Stimulated activated CD4-positive, alpha-beta T cell treated with anti-CD3 and anti-CD28 coated beads, Interleukin-15, amount 100 ng/mL, for 24 hours (primary cell): ENCODE results near the gene HIBCH.
"Not testable (repeated sequence)": the region's sequence is repeated elsewhere in the genome, so short reads cannot be mapped to it uniquely, and the experiment has no call there.

ENCODE experiments used
- DNase-seq: peaks from one replicate; pipeline ENCODE4 v3.0.0-alpha.2; 2020

The HIBCH gene

DNA sequence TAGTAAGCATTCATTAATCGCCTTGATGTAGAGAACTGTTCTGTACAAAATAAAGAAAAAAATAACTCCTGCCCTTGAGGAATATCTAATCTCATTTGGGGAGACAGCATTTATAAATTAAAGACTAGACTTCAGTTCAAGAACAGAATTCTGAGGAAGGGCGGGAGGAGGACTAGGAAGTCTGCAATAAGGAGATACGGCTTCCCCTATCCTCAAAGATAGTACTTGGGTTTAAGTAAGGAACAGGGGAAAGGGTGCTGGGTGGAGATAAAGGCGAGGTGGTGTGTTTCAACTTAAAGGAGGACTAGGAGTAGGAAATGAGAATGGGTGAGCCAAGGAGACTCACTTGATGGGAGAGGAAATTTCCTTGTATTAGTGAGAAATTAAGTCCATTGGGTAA is 135.2 kb downstream of the HIBCH start:
- no peak for DNase-seq

DNA sequence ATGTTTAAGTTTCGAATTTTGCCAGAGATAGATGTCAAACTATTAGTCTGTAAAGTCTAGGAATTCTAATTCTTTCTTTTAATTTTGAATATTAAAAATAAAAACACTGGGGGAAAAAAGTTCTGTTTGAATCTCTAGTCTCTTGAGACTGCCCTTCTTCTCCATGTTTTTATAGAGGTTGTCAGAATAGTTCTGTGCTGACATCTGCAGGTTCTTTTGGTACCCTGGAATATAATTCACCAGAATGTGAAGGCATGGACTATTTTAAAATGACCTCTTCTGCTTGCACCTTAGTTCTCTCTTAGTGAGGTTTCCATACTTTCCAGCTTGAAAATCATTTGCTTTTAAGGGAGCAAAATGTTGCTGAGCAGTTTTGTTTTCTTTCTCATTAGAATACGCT is 136.1 kb downstream of the HIBCH start:
- no peak for DNase-seq

DNA sequence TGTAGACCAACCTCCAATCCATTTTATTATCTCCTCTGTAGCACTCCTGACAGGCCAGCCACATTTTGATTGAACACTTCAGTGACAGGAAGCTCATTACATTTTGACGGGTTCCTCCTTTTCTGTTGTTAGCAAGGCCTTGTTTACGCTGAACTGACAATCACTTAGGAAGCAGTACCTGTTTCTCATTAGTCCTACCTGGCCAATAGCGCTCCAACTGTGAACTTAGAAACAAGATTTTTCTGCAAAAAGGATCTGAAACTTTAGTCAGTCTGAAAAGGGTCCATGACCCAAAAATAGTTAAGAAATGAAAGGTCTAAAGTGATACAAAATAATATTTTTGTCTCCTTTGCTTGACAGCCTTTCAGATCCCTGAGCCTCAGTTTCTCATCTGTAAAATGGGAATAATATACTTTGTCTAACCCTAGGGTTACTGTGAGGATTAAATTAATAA is 137.5 kb downstream of the HIBCH start:
- DNase-seq: no peak

DNA sequence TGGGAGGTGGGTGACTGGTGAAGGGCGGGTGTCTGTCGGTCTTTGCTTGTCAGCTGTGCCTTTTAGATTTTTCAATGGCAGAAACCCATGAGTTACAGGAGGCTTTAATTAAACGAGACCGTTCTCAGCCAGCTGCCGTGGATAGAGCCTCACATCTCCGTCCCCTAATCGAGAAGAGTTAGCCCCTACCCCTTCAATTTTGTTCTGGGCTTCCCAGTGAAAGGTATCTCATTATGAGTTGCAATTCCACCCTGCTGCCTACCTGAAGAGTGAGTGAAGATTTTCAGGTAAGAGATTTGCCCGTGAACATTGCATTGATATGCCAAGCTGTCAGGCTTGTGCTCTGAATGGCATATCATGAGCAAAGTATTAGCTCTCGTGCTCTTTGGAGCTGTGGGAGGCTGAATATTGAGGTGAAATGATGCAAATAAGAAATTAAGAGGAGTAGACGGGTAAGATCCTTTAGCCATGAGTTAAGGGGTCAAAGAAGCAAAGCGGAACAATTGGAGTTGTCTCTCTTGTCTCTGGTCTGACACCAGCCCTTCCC is 138.4 kb downstream of the HIBCH start:
- DNase-seq: no peak

DNA sequence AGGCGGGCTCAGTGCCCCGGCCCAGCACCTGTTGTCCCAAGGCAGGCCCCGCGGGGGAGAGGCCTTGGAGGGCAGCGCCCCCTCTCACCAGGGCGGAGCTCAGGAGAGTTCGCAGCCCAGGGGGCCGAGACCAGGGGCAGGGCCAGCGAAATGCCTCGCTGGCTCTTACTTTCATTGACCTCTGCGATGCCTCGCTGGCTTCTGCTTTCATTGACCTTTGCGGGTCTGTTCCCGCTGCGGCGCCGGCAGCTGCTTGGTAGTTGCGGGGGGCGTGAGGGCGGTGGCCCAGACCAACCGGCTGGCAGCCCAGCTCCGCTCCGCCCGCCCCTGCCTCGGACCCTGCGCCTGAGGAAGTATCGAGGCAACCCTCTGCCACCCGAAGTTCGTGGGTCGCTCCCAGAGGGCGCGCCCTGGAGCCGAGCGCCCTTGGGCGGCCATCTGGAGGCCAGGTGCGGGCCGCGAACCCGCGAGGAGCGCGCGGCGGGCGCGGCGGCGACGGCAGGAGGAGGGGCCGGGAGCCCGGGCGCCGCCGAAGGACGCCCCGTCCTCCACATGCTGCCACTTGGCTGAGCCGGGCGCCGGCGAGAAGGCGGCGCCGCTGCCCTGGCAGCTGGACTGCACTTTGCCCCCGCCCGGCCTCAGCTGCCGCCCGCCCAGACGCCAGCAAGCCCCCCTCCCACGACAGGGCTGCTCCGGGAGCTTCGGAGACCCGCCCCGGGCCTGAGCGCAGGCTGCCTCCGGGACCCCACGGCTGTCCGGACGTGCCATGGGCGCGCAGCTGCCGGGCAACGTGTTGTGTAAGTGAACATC is 139.1 kb downstream of the HIBCH start:
- DNase-seq: peak; percentile 46

DNA sequence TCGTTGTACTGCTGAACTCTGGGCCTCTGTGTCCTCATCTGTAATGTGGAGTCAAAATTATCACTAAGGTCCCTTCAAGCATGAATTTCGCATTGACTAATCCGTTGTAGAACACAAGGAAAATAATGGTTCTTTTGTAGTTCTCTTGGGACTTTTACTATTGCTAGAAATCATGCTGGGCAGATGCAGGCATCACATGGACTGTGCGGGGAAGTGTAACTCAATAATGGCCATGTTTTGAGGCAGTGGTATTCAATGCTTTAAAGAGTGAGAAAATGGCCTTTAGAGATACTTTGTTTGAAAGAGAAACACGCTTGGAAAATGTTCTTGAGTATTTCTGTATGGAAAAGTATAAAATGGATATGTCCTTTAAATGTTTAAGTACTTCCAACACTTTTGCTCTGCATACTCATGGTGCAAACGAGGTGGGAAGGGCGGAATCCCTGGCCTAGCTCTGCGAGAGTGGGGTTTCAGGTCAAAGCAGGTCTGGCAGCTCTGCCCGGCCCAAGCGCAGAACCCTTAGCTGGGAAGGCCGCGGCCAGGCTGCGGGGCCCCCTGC is 139.8 kb downstream of the HIBCH start:
- no peak for DNase-seq

DNA sequence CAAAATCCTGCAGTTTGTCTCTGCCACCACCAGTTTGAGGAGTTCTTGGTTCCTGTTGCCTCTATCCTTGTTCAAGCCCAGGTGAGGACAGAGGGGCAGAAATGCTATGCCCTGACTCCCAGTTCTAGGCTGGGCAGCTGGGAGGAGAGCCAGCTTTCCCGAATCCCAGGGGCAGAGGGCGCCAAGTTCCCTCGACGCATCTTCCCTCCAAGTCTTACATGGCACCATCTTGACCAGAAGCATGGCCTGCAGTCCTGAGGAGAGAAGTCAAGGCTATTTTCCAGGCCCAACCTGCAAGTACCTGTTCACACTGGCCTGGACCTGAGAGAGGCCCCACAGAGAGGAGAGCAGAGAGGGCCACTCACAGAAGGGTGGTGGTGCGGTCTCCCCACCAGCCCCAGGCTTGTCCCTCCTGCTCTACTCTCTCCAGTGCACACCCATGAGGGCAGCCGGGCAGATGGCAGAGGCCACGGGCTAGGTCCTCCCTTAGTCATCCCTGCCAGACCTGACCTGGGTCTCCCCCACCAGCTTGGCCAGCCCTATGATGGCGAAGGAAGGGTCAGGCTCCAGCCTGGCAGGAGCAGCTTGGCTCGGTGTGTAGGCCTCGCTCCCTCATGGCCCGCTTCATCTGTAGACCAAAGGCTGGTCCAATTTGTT is 141.4 kb downstream of the HIBCH start:
- no peak for DNase-seq

DNA sequence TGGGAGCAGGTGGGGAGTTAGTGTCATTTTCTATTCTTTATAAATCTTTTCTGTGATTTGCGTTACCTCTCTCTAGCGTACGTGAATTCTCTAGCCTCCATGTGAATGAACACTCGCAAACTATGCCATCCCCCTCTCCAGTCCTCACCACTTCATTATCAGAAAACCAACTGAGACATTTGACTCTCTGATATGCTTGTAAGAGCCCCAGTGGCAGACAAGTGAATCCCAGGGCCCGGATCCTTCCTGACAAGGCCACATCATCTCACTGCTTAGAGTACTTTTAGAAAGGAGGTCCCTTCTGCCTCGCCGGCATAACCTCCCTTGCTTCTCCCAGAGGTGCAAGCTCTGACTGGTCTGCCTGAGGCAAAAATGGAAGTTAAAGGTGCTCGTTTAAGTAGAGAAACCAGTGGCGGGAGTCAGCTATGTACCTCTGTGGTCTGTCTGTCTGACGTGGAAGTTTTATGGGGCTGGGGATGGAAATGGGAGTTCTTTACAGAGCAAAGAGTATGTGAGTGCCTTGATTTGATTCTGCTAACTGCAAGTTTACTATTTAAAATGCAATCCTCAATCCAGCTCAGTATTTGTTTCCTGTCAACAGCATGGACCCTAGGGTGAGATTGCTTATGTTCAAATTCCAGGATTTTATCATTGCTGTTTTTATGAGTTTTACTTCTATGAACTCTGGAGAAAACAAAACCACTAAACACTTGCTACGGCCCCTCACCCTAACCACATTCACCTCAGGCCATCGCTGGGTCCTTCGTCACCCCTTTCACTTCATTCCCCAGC is 142.2 kb downstream of the HIBCH start:
- DNase-seq: no peak

DNA sequence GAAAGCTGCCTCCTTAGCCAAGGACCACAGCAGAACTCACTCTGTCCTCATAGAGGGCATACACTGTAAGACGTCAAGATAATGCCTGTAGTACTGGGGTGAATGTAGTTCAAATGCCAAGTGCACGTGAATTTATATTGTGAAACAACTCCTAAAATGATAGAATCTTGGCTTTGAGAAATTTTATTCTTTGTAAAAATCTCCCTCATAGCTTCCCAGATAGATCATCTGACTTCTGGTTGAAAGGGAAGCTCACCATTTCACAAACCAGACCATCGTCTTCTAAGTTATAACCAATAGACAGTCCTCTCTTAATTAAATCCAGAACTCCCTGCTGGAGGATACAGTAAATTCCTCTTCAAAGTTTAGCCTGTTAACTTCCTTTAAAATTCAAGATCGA is 146.2 kb downstream of the HIBCH start:
- DNase-seq: no peak

DNA sequence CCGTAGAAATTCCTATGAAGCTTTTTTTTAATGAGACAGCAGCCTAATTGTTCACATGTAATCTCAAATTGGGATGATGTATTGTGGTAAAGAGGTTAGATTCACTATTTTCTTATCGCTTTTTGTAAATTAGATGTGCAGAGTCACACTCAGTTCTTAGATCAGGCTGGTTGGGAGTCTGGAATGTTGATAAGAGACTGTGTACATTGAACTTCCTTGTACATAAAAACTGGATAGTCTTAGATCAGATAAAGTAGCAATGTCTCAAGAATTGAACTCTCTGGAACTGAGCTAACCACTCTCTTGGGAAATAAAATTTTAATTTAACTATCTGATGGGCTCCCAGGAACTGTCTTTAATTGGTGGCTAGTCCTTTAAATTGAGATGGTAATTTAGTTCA is 149.0 kb downstream of the HIBCH start:
- DNase-seq: no peak

DNA sequence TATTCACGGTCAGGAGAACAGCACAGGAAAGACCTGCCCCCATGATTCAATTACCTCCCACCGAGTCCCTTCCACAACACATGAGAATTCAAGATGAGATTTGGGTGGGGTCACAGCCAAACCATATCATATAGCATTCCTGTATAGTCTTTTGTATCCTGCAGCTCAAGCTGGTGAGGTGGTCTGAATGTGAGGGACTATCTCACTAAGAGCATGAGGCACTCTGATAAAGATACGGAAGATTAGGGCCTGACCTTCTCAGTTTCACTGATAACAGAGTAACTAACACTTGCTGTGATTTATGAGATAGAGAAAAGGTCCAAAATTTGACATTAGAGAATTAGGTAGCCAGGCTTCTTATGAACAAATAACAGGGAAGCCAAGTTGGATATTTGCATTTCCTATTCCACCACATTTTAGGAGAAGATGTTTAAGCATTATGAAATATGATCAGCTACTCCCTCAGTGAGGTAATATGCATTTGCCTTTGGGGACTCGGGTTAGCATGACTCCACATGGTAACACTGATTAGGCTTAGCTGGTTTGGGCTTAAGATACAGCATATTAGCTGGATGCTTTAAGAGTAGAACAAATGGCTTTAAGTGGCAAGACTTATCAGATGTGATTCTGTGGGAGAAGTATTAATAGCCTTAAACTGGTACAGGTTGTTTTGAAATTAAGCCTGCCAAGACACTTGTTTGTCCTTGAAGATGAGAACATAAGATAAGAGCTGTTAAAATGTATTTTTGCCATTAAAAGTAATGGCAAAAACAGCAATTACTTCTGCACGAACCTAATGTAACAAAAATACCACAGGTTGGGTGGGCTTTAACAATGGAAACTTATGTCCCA is 150.2 kb downstream of the HIBCH start:
- no peak for DNase-seq

DNA sequence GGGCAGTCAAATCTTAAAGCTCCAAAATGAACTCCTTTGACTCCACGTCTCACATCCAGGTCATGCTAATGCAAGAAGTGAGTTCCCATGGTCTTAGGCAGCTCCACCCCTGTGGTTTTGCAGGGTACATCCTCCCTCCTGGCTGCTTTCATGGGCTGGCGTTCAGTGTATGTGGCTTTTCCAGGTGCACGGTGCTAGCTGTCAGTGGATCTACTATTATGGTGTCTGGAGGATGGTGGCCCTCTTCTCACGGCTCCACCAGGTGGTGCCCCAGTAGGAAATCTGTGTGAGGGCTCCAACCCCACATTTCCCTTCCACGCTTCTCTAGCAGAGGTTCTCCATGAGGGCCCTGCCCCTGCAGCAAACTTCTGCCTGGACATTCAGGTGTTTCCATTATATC is 151.9 kb downstream of the HIBCH start:
- DNase-seq: no peak

DNA sequence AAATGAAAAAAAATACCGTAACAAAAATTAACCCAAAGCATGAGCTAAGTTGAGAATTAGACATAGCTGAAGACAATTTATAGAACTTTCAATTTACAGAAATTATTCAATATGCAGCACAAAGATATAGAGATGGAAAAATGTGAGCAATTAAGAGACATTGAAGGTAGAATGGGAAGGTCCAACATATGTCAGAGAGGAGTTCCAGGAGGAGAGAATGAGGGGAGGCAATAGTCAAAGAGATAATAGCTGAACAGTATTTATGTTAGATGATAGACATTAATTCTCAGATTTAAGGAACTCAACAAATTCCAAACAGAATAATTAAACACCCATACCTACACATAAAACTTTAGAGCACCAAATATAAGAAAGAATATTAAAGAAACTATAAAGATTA is 154.1 kb downstream of the HIBCH start:
- no peak for DNase-seq

DNA sequence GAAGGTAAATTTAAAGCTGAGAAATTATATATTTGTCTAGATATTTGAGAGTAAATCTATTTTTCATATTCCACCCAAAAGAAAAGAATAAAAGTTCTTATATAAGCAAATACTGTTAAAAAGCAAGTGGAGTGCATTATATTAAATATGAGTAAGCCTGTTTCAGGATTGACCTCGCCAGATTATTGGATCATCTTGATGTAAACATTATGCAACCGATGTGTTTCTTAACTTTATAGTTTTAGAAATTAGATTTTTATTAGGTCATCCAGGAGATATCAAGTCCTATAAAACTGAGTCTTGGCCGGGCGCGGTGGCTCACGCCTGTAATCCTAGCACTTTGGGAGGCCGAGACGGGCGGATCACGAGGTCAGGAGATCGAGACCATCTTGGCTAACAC is 156.8 kb downstream of the HIBCH start:
- no peak for DNase-seq

DNA sequence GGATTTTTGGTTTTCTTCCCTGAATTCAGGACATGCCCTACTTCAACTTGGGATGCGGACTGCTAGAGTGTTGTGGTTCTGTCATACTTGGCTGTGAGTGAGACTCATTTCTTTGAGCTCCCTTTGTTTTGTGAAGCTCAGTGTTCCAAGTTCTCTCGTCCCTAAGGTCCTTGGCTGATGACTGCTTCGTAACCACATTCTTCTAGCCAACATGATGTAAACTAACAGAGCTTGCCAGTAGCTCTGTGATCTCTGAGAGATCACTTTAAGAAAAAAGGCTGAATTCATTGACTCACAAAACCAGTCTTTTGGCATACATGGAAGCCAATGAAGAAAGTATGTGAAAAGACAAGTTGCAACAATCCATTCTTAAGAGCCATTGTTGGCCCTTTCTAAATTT is 160.2 kb downstream of the HIBCH start:
- DNase-seq: no peak

DNA sequence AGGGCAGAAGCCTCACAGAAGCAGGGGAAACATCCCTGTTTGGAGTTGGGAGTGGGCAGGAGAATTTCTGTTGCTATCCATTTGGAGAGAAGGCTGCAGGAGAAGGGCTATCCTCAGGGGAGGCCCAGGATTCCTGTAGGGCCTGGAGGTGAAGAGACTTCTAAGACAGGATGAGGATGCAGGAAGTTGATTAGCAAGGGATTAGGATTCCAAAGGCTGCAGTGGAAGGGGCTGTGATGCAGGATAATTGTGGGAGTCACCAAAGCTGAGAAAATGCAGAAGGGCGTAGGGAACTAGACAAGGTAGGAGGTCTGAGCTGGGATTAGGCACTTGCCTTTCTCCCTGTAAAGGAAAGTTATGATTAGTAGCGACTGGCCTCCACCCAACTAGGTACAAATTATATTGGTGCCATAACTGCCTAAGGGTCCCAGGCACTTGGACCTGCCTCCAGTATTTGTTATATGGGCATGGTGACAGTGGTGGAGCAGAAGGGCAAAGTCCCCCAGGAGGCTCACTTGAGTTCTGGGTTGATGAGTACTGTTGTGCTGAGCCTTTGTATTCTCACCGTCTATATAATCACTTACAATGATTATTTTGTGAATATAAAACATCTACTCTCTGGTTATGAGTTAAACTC is 160.7 kb downstream of the HIBCH start:
- DNase-seq: no peak

DNA sequence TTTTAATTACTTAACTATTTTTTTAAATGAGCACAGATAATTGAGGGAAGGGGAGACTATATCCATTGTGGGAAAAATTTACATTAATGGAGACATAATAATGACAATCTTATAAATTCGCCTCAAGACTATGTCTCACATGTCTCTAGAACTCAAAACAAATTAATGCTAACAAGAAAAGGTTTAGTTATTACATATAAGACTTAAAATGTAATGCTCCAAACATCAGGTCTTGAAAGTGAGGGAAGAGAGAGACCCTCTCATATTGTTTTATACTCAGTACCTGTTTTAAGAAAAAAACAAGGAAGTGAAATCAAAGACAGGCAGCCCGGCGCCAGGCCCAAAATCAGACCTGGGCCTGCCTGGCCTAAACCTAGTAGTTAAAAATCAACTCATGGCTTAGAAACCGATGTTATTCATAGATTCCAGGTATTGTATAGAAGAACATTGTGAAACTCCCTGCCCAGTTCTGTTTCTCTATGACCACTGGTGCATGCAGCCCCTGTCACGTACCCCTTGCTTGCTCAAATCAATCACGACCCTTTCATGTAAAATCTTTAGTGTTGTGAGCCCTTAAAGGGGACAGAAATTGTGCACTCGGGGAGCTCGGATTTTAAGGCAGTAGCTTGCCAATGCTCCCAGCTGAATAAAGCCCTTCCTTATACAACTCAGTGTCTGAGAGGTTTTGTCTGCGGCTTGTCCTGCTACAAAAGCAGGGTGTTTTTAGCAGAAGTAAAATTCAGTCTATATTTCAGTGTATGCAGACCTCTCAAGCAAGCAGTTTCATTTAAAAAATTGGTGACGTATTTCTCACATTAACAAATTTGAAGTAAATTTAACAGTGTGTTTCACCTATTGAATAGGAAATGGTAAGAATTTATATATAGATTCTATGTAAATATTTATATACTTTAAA is 161.8 kb downstream of the HIBCH start:
- not testable (repeated sequence) for DNase-seq

DNA sequence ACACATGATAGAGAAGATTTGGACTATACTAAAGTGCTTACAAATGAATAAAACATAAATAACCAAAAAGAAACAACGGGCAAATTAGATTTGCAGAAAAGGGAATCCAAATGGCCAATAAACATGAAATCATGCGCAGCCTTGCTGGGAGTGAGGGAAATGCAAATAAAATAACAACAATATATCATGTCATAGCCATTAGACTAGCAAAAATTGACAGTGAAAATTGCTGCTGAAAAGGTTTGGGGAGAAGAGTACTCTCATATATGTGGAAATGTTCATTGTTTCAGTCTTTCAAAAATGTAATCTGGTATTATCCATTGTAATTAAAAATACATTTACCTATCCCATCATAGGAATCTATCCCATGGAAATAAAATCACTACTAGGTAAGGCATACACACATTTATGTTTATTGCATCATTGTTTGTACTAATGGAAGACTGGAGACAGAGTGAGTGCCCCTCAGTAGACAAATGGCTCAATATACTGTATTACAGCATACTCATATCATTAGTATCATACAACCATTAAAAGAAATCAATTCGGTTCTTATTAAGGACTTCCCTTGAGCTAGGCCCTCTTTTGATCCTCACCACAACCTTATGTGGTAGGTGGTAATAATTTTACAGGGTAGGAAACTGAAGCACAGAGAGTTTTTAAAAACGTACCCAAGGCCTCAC is 163.0 kb downstream of the HIBCH start:
- no peak for DNase-seq
